ENCODE measurements around the gene WFDC1.

DNA sequence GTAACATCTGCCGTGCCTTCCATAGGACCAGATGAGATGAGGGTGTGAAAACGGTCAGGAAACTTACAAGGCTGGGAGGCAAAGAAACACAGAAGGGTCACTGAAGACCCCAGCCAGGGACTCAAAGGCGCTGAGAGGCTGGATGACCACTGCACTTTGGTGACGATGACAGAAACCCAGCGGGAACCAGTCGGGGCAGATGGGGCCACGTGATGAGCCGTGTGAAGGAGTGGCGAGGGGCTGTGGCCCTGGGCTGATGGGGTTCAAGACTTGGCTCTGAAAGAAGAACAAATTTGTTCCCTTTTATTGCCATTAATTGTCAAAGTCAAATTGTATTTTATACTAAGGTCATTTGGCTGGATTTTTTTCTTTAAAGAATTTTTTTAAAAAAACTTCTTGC is 45.1 kb downstream of the WFDC1 start:
- TF ChIP-seq, protein P1, sequence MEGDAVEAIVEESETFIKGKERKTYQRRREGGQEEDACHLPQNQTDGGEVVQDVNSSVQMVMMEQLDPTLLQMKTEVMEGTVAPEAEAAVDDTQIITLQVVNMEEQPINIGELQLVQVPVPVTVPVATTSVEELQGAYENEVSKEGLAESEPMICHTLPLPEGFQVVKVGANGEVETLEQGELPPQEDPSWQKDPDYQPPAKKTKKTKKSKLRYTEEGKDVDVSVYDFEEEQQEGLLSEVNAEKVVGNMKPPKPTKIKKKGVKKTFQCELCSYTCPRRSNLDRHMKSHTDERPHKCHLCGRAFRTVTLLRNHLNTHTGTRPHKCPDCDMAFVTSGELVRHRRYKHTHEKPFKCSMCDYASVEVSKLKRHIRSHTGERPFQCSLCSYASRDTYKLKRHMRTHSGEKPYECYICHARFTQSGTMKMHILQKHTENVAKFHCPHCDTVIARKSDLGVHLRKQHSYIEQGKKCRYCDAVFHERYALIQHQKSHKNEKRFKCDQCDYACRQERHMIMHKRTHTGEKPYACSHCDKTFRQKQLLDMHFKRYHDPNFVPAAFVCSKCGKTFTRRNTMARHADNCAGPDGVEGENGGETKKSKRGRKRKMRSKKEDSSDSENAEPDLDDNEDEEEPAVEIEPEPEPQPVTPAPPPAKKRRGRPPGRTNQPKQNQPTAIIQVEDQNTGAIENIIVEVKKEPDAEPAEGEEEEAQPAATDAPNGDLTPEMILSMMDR (IDR thresholded peaks at IDR 0.05; ENCODE audit: insufficient read depth, low read length) = no peak
- TF ChIP-seq POLR2AphosphoS5 (IDR thresholded peaks at IDR 0.05; ENCODE audit: low read depth) = no peak
- TF ChIP-seq, protein P2, sequence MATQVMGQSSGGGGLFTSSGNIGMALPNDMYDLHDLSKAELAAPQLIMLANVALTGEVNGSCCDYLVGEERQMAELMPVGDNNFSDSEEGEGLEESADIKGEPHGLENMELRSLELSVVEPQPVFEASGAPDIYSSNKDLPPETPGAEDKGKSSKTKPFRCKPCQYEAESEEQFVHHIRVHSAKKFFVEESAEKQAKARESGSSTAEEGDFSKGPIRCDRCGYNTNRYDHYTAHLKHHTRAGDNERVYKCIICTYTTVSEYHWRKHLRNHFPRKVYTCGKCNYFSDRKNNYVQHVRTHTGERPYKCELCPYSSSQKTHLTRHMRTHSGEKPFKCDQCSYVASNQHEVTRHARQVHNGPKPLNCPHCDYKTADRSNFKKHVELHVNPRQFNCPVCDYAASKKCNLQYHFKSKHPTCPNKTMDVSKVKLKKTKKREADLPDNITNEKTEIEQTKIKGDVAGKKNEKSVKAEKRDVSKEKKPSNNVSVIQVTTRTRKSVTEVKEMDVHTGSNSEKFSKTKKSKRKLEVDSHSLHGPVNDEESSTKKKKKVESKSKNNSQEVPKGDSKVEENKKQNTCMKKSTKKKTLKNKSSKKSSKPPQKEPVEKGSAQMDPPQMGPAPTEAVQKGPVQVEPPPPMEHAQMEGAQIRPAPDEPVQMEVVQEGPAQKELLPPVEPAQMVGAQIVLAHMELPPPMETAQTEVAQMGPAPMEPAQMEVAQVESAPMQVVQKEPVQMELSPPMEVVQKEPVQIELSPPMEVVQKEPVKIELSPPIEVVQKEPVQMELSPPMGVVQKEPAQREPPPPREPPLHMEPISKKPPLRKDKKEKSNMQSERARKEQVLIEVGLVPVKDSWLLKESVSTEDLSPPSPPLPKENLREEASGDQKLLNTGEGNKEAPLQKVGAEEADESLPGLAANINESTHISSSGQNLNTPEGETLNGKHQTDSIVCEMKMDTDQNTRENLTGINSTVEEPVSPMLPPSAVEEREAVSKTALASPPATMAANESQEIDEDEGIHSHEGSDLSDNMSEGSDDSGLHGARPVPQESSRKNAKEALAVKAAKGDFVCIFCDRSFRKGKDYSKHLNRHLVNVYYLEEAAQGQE (IDR thresholded peaks at IDR 0.05; ENCODE audit: insufficient replicate concordance, low read depth) = no peak
- no peak for TF ChIP-seq SPI1 (IDR thresholded peaks at IDR 0.05; ENCODE audit: borderline replicate concordance, low read depth)

Measured in HL-60 (cell line).